ENCODE measurements around the gene SCAMP3.
"Not testable (repeated sequence)": the region's sequence is repeated elsewhere in the genome, so short reads cannot be mapped to it uniquely, and the experiment has no call there.

Gene SCAMP3

GRCh38 chr1:155261852-155262673 lies at the start of gene SCAMP3:
Gene SCAMP3, minus strand, starts transcription at chr1:155262360. Its CDS starts 209 bp downstream, at chr1:155262151.
- DNase-seq = peak; percentile 51 to 66 (median 62)

- DNase-seq = no peak
Observed at GRCh38 chr1:155309423-155310021, 47.4 kb upstream of the SCAMP3 start.

GRCh38 chr1:155308493-155309422 lies 46.6 kb upstream of the SCAMP3 start, which contains the start of gene FDPS:
Gene FDPS, plus strand, starts transcription at chr1:155308866. Its CDS starts 924 bp downstream, at chr1:155309790.
- peak; percentile 87 to 90 (median 88) for DNase-seq

GRCh38 chr1:155307247-155307740 lies 45.1 kb upstream of the SCAMP3 start:
- no peak for DNase-seq

GRCh38 chr1:155305881-155306391 lies 43.8 kb upstream of the SCAMP3 start:
- no peak for DNase-seq

GRCh38 chr1:155304558-155305063 lies 42.5 kb upstream of the SCAMP3 start:
- no peak for DNase-seq

GRCh38 chr1:155301342-155301841 lies 39.2 kb upstream of the SCAMP3 start, which contains the start of gene PKLR:
Gene PKLR, minus strand, starts transcription at chr1:155301438. Its CDS starts 43 bp downstream, at chr1:155301395.
- DNase-seq = no peak

GRCh38 chr1:155300553-155301329 lies 38.6 kb upstream of the SCAMP3 start:
- no peak for DNase-seq

- DNase-seq = no peak
Observed at GRCh38 chr1:155300024-155300423, 37.9 kb upstream of the SCAMP3 start.

GRCh38 chr1:155297384-155297783 lies 35.2 kb upstream of the SCAMP3 start:
- no peak for DNase-seq

GRCh38 chr1:155296661-155297060 lies 34.5 kb upstream of the SCAMP3 start:
- DNase-seq = no peak

GRCh38 chr1:155295942-155296267 lies 33.7 kb upstream of the SCAMP3 start:
- no peak for DNase-seq

GRCh38 chr1:155295183-155295941 lies 33.2 kb upstream of the SCAMP3 start:
- DNase-seq = no peak

- no peak for DNase-seq
Observed at GRCh38 chr1:155294520-155295182, 32.5 kb upstream of the SCAMP3 start.

GRCh38 chr1:155293086-155293749 lies 31.1 kb upstream of the SCAMP3 start:
- DNase-seq = no peak

GRCh38 chr1:155291006-155291405 lies 28.8 kb upstream of the SCAMP3 start:
- not testable (repeated sequence) for DNase-seq

- no peak for DNase-seq
Observed at GRCh38 chr1:155287987-155288543, 25.9 kb upstream of the SCAMP3 start.

- DNase-seq = no peak
Observed at GRCh38 chr1:155286544-155286943, 24.4 kb upstream of the SCAMP3 start.

- DNase-seq = no peak
Observed at GRCh38 chr1:155285631-155286044, 23.5 kb upstream of the SCAMP3 start.

All from activated naive CD4-positive, alpha-beta T cell (primary cell).